Fibroblast of mammary gland (primary cell): ENCODE measurements around the gene UBE2Z.
A peak's percentile ranks its signal among the peaks of the same experiment; 100 is the strongest.

Experiments used
- DNase-seq: peaks from one replicate; pipeline ENCODE4 v3.0.0-alpha.2; 2010; ENCODE audit warnings: low read depth
- H3K4me3 ChIP-seq: 2 replicates; pipeline ENCODE4 v1.5.1; 2011; ENCODE audit warnings: low read depth, mild to moderate bottlenecking, low read length, moderate library complexity; ENCODE audit not compliant: control insufficient read depth
- TF ChIP-seq, protein P1 (sequence below): conservative IDR thresholded peaks from 2 replicates; pipeline ENCODE4 v1.5.1; 2011; ENCODE audit warnings: low read depth, low read length, inconsistent platforms; ENCODE audit not compliant: control insufficient read depth, insufficient read depth

The UBE2Z gene

GRCh38 chr17:48908047-48908843, at the start of gene UBE2Z:
Gene UBE2Z, plus strand, starts transcription at chr17:48908407. Its CDS starts 97 bp downstream, at chr17:48908504.
- TF ChIP-seq, protein P1, sequence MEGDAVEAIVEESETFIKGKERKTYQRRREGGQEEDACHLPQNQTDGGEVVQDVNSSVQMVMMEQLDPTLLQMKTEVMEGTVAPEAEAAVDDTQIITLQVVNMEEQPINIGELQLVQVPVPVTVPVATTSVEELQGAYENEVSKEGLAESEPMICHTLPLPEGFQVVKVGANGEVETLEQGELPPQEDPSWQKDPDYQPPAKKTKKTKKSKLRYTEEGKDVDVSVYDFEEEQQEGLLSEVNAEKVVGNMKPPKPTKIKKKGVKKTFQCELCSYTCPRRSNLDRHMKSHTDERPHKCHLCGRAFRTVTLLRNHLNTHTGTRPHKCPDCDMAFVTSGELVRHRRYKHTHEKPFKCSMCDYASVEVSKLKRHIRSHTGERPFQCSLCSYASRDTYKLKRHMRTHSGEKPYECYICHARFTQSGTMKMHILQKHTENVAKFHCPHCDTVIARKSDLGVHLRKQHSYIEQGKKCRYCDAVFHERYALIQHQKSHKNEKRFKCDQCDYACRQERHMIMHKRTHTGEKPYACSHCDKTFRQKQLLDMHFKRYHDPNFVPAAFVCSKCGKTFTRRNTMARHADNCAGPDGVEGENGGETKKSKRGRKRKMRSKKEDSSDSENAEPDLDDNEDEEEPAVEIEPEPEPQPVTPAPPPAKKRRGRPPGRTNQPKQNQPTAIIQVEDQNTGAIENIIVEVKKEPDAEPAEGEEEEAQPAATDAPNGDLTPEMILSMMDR, result no peak
- H3K4me3 ChIP-seq, result peak within 1 kb of the TSS; percentile 84
- peak; percentile 94 for DNase-seq

DNA sequence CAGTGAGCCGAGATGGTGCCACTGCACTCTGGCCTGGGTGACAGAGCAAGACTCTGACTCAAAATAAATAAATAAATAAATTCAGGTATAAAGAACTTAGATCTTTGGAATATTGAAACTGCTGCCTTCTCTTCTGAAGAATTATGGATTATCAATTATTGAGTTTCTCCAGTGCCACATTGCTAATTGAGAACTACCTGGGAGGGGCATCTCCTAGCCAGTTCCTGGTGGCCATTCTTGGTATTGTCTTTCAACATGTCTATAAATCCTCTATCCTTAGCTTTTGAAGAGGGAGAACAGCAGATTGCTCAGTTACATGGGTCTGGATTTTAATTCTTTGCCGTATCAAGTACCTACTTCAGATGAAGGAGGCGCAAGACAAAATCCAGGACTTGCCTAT, 48.2 kb upstream of the UBE2Z start:
- TF ChIP-seq, protein P1, result peak; percentile 23
- DNase-seq, result no peak
- H3K4me3 ChIP-seq, result no peak overlapping the region

DNA sequence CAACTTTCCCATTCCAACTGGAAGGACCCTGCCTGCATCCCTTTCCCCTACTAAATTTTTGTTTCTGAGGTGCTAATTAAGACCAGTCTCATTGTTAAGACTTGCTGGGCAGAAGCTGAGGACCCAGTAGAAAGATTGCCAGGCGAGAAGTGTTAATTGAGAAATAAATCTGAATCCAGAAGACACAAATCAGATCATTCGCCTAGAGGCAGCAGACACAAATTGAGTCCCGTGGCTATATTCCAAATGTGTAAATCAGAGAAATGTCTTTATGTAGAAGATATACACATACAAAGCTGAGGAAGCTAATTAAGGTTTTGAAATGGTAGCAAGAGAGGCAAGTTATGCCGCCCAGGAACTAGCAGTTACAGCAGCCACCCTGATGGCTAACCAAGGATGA, 47.8 kb upstream of the UBE2Z start:
- no peak for DNase-seq
- H3K4me3 ChIP-seq, result no peak overlapping the region
- TF ChIP-seq, protein P1, result no peak

- no peak overlapping the region for H3K4me3 ChIP-seq
- TF ChIP-seq, protein P1, result no peak
- DNase-seq, result no peak
Observed at GRCh38 chr17:48868916-48869500, 39.2 kb upstream of the UBE2Z start.

DNA sequence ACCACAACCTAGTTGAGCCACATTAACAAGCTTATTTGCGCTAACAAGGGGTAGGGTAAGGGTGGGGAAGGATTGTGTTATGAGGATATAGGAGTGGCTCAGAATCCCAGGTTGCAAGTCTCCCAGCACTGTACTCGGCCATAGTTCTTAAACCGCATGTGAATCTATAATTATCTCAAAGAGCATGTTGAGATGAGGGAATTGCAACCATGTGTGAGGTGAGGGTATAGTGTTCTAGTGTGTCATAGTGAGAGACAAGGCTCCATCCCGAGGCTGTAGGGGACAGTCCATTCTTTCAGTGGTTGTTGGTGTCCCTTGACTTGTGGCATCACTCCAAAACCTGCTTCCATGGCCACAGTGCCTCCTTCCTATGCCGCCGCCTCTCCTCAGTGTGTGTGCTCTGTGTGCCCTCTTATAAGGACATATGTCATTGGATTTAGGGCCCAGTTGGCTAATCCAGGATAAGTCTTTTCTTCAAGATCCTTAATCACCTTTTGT, 38.3 kb upstream of the UBE2Z start:
- TF ChIP-seq, protein P1, result no peak
- no peak for DNase-seq
- H3K4me3 ChIP-seq, result no peak overlapping the region

DNA sequence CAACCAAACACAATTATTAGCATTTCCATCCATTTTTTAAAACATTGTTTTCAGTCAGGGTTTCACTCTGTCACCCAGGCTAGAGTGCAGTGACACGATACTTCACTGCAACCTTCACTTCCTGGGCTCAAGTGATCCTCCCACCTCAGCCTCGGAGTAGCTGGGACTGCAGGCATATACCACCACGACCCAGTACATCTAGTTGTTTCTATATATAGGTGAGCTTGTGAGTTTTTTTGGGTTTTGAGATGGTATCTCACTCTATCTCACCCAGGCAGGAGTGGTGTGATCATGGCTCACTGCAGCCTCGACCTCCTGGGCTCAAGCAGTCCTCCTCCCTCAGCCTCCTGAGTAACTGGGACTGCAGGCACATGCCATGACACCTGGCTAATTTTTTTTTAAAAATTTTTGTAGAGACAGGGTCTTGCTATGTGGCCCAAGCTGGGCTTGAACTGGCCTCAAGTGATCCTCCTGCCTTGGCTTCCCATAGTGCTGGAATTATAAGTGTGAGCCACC, 37.1 kb upstream of the UBE2Z start:
- H3K4me3 ChIP-seq, result no peak overlapping the region
- TF ChIP-seq, protein P1, result no peak
- no peak for DNase-seq
